A549 (cell line): Measurements from ENCODE around the gene SENP5. TPM values are rescaled to one million over a fixed set of nuclear protein-coding genes. Genes with fewer than 3 reads are reported as not detected.

Experiments used
- ATAC-seq, 2 experiments: fragments of 200-7000 bp in 1 of 2; fragments of >200 bp in 1 of 2; cut with Nextera tagmentation in 1 of 2; cut with Tn5 transposase in 1 of 2; 3 replicates each; pipeline versions ENCODE4 v1.8.0 to v1.9.1; 2018 to 2020; ENCODE audit warnings: mild to moderate bottlenecking in 1 of 2, moderate library complexity in 1 of 2
- CTCF ChIA-PET: fragments of 300-600 bp; sonication (Branson Sonifier 250); formaldehyde crosslinking; extraction: SDS; loops from one replicate; lab custom pipeline; 2021; ENCODE audit warnings: antibody characterized with exemption, inconsistent platforms; lab: Yijun Ruan, JAX
- POLR2A ChIA-PET: fragments of 350-600 bp; formaldehyde crosslinking; extraction: SDS; loops from one replicate; lab custom pipeline; 2021; ENCODE audit warnings: antibody characterized with exemption, inconsistent platforms; lab: Yijun Ruan, JAX
- DNase-seq, 2 experiments: peaks; one replicate each; pipeline versions ENCODE4 v3.0.0 to v3.0.0-alpha.2; 2011 to 2016; ENCODE audit warnings: low read depth in 1 of 2, low spot score in 1 of 2
- FAIRE-seq: peaks from 2 replicates; lab custom pipeline; 2011; peaks lifted over from hg19 to GRCh38; lab: Jason Lieb, UNC
- H3K27ac ChIP-seq, 2 experiments: fragments of >200 bp; sonication (Bioruptor Twin); formaldehyde crosslinking; 3 replicates each; pipeline ENCODE4 v1.5.1; 2016 to 2017
- H3K4me1 ChIP-seq: fragments of >200 bp; sonication (Bioruptor Twin); formaldehyde crosslinking; 3 replicates; pipeline ENCODE4 v1.6.1; 2016
- H3K4me2 ChIP-seq: fragments of >200 bp; sonication (Bioruptor Twin); formaldehyde crosslinking; 3 replicates; pipeline ENCODE4 v1.6.1; 2016
- H3K4me3 ChIP-seq: fragments of >200 bp; sonication (Bioruptor Twin); formaldehyde crosslinking; 3 replicates; pipeline ENCODE4 v1.5.1; 2016
- H3K9me3 ChIP-seq: fragments of >200 bp; sonication (Bioruptor Twin); formaldehyde crosslinking; 3 replicates; pipeline ENCODE4 v1.6.1; 2016
- BHLHE40 ChIP-seq: IDR thresholded peaks from 2 replicates; pipeline ENCODE4 v1.6.1; 2012; ENCODE audit warnings: low read depth, low read length, inconsistent platforms
- CBX2 ChIP-seq: fragments of 200-600 bp; sonication (generic); IDR thresholded peaks from 2 replicates; pipeline ENCODE4 v1.6.1; 2016; ENCODE audit warnings: low read depth, mild to moderate bottlenecking, borderline replicate concordance
- CEBPB ChIP-seq, 2 experiments: fragments of >200 bp in 1 of 2; sonication (Bioruptor Twin) in 1 of 2; formaldehyde crosslinking in 1 of 2; IDR thresholded peaks; 2 replicates each; pipeline ENCODE4 v1.6.1; 2012 to 2016
- CHD2 ChIP-seq: fragments of 150-350 bp; IDR thresholded peaks from 2 replicates; pipeline ENCODE4 v1.6.1; 2014; ENCODE audit warnings: low read length; ENCODE audit not compliant: partially characterized antibody
- CHD4 ChIP-seq: fragments of 200-600 bp; sonication (generic); IDR thresholded peaks from 2 replicates; pipeline ENCODE4 v1.6.1; 2016; ENCODE audit warnings: antibody characterized with exemption, mild to moderate bottlenecking, borderline replicate concordance
- FOSL2 ChIP-seq, 2 experiments: fragments of 450-650 bp in 1 of 2; fragments of >200 bp in 1 of 2; sonication (Bioruptor Twin) in 1 of 2; formaldehyde crosslinking; IDR thresholded peaks; 2 replicates each; pipeline versions ENCODE4 v1.5.0 to v1.6.1; 2016 to 2020; ENCODE audit warnings: mild to moderate bottlenecking in 1 of 2, moderate library complexity in 1 of 2
- FOXS1 ChIP-seq: fragments of 250-450 bp; sonication (Bioruptor Pico); IDR thresholded peaks from 2 replicates; pipeline ENCODE4 v1.5.0; 2020; ENCODE audit warnings: mild to moderate bottlenecking, moderate library complexity
- HDAC2 ChIP-seq: fragments of 200-600 bp; sonication (generic); IDR thresholded peaks from 2 replicates; pipeline ENCODE4 v1.6.1; 2016
- HEYL ChIP-seq: fragments of 250-450 bp; sonication (Bioruptor Pico); IDR thresholded peaks from 2 replicates; pipeline ENCODE4 v1.8.0; 2021; ENCODE audit warnings: mild to moderate bottlenecking, moderate library complexity
- HOXA7 ChIP-seq: fragments of 250-450 bp; sonication (Bioruptor Pico); IDR thresholded peaks from 2 replicates; pipeline ENCODE4 v1.5.0; 2020; ENCODE audit warnings: mild to moderate bottlenecking, moderate library complexity
- KDM5A ChIP-seq: fragments of 200-600 bp; sonication (generic); IDR thresholded peaks from 2 replicates; pipeline ENCODE4 v1.6.1; 2016; ENCODE audit warnings: antibody characterized with exemption, mild to moderate bottlenecking
- RAD21 ChIP-seq, 2 experiments: fragments of >200 bp in 1 of 2; sonication (Bioruptor Twin) in 1 of 2; formaldehyde crosslinking in 1 of 2; IDR thresholded peaks in 1 of 2; conservative IDR thresholded peaks in 1 of 2; 2 replicates in 1 of 2; 3 replicates in 1 of 2; pipeline ENCODE4 v1.6.1; 2012 to 2018; ENCODE audit warnings: inconsistent platforms in 1 of 2
- RFX5 ChIP-seq: fragments of 450-650 bp; IDR thresholded peaks from 2 replicates; pipeline ENCODE4 v1.7.1; 2014; ENCODE audit warnings: antibody characterized with exemption, mild to moderate bottlenecking, moderate library complexity
- RNF2 ChIP-seq: fragments of 200-600 bp; sonication (generic); IDR thresholded peaks from 2 replicates; pipeline ENCODE4 v1.6.1; 2016; ENCODE audit warnings: low read depth, mild to moderate bottlenecking, antibody characterized with exemption, moderate library complexity, borderline replicate concordance
- SMC3 ChIP-seq: fragments of >200 bp; sonication (Bioruptor Twin); formaldehyde crosslinking; IDR thresholded peaks from 3 replicates; pipeline ENCODE4 v1.6.1; 2018; ENCODE audit warnings: inconsistent platforms
- SREBF2 ChIP-seq: fragments of 450-650 bp; IDR thresholded peaks from 2 replicates; pipeline ENCODE4 v1.6.1; 2014; ENCODE audit warnings: mild to moderate bottlenecking, moderate library complexity
- TFCP2L1 ChIP-seq: fragments of 250-450 bp; sonication (Bioruptor Pico); IDR thresholded peaks from 2 replicates; pipeline ENCODE4 v1.5.0; 2021; ENCODE audit warnings: mild to moderate bottlenecking
- ZFP36 ChIP-seq: fragments of 450-650 bp; IDR thresholded peaks from 2 replicates; pipeline ENCODE4 v1.6.1; 2014; ENCODE audit warnings: borderline replicate concordance; ENCODE audit not compliant: partially characterized antibody
- ZNF302 ChIP-seq: fragments of 250-450 bp; sonication (Bioruptor Pico); IDR thresholded peaks from 2 replicates; pipeline ENCODE4 v1.9.0; 2021; ENCODE audit warnings: inconsistent platforms, mild to moderate bottlenecking, moderate library complexity
- ZSCAN20 ChIP-seq: fragments of 250-450 bp; sonication (Bioruptor Pico); IDR thresholded peaks from 2 replicates; pipeline ENCODE4 v1.8.0; 2022; ENCODE audit warnings: mild to moderate bottlenecking, moderate library complexity
- WGBS: methylation state at CpG from one replicate; pipeline ENCODE4 v1.1.6; 2017; ENCODE audit errors: missing lambda C conversion rate; 5-methylcytosine and 5-hydroxymethylcytosine counted together
- polyA plus RNA-seq, 4 experiments: library from polyadenylated mRNA; depleted of rRNA in 3 of 4; stranded (reverse); fragments of >200 nt; fragmentation: RNase III in 1 of 4; extraction: RNeasy Plus Mini Kit Qiagen cat#74134 plus additional on column Dnase treatment in 1 of 4; gene quantifications; 2 replicates in 3 of 4; 3 replicates in 1 of 4; pipeline ENCODE4 v1.2.3, GENCODE V29; 2011 to 2017
- TF ChIP-seq, protein P1 (sequence below): fragments of >200 bp; sonication (Bioruptor Twin); formaldehyde crosslinking; IDR thresholded peaks from 2 replicates; pipeline ENCODE4 v1.6.1; 2016
- TF ChIP-seq, protein P2 (sequence below): fragments of 200-600 bp; sonication (generic); IDR thresholded peaks from 2 replicates; pipeline ENCODE4 v1.6.1; 2016; ENCODE audit warnings: antibody characterized with exemption, mild to moderate bottlenecking, moderate library complexity
- TF ChIP-seq, protein P3 (sequence below): fragments of 250-450 bp; sonication (Bioruptor Pico); IDR thresholded peaks from 2 replicates; pipeline ENCODE4 v1.5.0; 2021; ENCODE audit warnings: mild to moderate bottlenecking, moderate library complexity, borderline replicate concordance
- TF ChIP-seq, protein P4 (sequence below): IDR thresholded peaks from 2 replicates; pipeline ENCODE4 v1.6.1; 2012
- TF ChIP-seq, protein P5 (sequence below): IDR thresholded peaks from 2 replicates; pipeline ENCODE4 v1.6.1; 2012; ENCODE audit warnings: low read depth, borderline replicate concordance

SENP5 gene
- polyA plus RNA-seq, 2 of the 4 experiments (the other 2 are of a cell fraction): 6.8 to 12.9 TPM

DNA sequence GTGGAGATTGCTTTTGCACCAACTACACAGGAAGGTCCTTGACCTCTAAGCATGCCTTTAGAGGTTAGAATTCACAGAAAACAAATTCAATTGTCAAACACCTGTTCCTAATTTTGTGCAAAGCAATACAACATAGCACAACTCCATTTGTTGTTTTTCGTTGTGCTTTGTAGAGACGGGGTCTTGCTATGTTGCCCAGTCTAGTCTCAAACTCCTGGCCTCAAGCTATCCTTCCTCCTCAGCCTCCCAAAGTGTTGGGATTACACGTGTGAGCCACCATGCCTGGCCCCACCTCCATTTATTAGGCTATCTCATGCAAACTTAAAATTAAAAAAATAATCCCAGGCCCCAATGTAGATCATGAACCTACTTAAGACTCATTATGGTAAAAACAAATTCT is 68.6 kb downstream of the SENP5 start:
- WGBS: 93% methylated on average over 3 of the region's 3 CpGs
- FAIRE-seq (no peak), ATAC-seq (no peak), DNase-seq (no peak)
- H3K4me1 ChIP-seq: peaks cover 6% of the 10 kb centered on the region; the same call in 2 of the 3 replicates
- TF ChIP-seq TFCP2L1 (CRISPR knock-in tag): no peak
- TF ChIP-seq ZSCAN20 (CRISPR knock-in tag): no peak
- TF ChIP-seq, protein P1, sequence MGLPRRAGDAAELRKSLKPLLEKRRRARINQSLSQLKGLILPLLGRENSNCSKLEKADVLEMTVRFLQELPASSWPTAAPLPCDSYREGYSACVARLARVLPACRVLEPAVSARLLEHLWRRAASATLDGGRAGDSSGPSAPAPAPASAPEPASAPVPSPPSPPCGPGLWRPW: no peak
- TF ChIP-seq, protein P2, sequence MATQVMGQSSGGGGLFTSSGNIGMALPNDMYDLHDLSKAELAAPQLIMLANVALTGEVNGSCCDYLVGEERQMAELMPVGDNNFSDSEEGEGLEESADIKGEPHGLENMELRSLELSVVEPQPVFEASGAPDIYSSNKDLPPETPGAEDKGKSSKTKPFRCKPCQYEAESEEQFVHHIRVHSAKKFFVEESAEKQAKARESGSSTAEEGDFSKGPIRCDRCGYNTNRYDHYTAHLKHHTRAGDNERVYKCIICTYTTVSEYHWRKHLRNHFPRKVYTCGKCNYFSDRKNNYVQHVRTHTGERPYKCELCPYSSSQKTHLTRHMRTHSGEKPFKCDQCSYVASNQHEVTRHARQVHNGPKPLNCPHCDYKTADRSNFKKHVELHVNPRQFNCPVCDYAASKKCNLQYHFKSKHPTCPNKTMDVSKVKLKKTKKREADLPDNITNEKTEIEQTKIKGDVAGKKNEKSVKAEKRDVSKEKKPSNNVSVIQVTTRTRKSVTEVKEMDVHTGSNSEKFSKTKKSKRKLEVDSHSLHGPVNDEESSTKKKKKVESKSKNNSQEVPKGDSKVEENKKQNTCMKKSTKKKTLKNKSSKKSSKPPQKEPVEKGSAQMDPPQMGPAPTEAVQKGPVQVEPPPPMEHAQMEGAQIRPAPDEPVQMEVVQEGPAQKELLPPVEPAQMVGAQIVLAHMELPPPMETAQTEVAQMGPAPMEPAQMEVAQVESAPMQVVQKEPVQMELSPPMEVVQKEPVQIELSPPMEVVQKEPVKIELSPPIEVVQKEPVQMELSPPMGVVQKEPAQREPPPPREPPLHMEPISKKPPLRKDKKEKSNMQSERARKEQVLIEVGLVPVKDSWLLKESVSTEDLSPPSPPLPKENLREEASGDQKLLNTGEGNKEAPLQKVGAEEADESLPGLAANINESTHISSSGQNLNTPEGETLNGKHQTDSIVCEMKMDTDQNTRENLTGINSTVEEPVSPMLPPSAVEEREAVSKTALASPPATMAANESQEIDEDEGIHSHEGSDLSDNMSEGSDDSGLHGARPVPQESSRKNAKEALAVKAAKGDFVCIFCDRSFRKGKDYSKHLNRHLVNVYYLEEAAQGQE: no peak
- no peak for TF ChIP-seq ZFP36
- TF ChIP-seq FOSL2 (IDR thresholded peaks at IDR 0.05): no peak
- no peak for TF ChIP-seq FOSL2 (CRISPR knock-in tag; IDR thresholded peaks at IDR 0.05)
- TF ChIP-seq, protein P3, sequence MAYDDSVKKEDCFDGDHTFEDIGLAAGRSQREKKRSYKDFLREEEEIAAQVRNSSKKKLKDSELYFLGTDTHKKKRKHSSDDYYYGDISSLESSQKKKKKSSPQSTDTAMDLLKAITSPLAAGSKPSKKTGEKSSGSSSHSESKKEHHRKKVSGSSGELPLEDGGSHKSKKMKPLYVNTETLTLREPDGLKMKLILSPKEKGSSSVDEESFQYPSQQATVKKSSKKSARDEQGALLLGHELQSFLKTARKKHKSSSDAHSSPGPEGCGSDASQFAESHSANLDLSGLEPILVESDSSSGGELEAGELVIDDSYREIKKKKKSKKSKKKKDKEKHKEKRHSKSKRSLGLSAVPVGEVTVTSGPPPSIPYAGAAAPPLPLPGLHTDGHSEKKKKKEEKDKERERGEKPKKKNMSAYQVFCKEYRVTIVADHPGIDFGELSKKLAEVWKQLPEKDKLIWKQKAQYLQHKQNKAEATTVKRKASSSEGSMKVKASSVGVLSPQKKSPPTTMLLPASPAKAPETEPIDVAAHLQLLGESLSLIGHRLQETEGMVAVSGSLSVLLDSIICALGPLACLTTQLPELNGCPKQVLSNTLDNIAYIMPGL (CRISPR knock-in tag): no peak
- TF ChIP-seq FOXS1: no peak
- no peak for TF ChIP-seq HDAC2
- no peaks in the 10 kb centered on the region for H3K9me3 ChIP-seq
- no peak overlapping the region for H3K27ac ChIP-seq
- H3K4me2 ChIP-seq: no peak overlapping the region
- CTCF ChIA-PET: interaction anchor here (1.0 kb wide), 1 partner anchor 60 kb away, joined by 3 read pairs; no protein-coding TSS in a partner anchor
- POLR2A ChIA-PET: no interaction called here
- no peak overlapping the region for H3K4me3 ChIP-seq

DNA sequence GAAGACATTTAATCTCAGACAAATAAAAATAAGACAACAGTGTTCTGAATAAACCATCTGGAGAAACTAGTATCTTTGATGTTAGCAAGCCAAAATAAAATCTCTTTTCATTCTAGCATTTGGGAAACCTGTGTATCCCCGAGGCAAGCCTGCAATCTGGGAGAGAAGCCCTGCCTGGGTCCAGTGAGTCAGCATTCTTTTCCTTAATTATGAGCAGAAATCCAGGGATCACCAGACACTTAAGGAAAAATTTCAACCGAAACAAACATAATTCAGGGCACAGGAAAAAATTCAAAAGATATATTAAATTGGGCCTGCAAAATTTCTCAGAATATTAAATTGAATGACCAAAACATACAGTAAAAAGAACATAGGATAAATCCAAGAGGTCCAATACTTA is 70.4 kb downstream of the SENP5 start:
- ChIA-PET POLR2A (interaction anchor here (1.2 kb wide), 1 partner anchor 70 kb away, joined by 5 read pairs; the partner anchor contains the start of gene SENP5), CTCF (interaction anchor here (0.6 kb wide), 1 partner anchor 164 kb away, joined by 4 read pairs; no protein-coding TSS in a partner anchor)
- H3K27ac ChIP-seq: 0 out of 6 replicates have a peak overlapping the region, but pooled peaks of 1 of the 2 experiments have one; percentile 4
- no peak for FAIRE-seq
- H3K4me1 ChIP-seq: peaks cover 6% of the 10 kb centered on the region; the same call in 2 of the 3 replicates
- no peak for DNase-seq
- TF ChIP-seq, protein P4, sequence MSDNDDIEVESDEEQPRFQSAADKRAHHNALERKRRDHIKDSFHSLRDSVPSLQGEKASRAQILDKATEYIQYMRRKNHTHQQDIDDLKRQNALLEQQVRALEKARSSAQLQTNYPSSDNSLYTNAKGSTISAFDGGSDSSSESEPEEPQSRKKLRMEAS: no peak
- TF ChIP-seq CHD2: no peak
- no peak for TF ChIP-seq SMC3
- no peak for TF ChIP-seq BHLHE40
- no peak for TF ChIP-seq RNF2
- no peak for TF ChIP-seq RAD21 (conservative IDR thresholded peaks at IDR 0.05 in 1 of 2, IDR thresholded peaks at IDR 0.05 in 1 of 2)
- TF ChIP-seq ZSCAN20 (CRISPR knock-in tag): no peak
- no peak for TF ChIP-seq CEBPB (IDR thresholded peaks at IDR 0.05)
- TF ChIP-seq CHD4: no peak
- no peak for TF ChIP-seq CBX2
- TF ChIP-seq HDAC2: no peak
- no peak for TF ChIP-seq SREBF2
- no peak for TF ChIP-seq HEYL (CRISPR knock-in tag)
- TF ChIP-seq RFX5: no peak
- TF ChIP-seq, protein P5, sequence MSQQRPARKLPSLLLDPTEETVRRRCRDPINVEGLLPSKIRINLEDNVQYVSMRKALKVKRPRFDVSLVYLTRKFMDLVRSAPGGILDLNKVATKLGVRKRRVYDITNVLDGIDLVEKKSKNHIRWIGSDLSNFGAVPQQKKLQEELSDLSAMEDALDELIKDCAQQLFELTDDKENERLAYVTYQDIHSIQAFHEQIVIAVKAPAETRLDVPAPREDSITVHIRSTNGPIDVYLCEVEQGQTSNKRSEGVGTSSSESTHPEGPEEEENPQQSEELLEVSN: no peak
- TF ChIP-seq, protein P1: no peak
- no peak for TF ChIP-seq HOXA7 (CRISPR knock-in tag)
- TF ChIP-seq KDM5A: no peak
- no peak for TF ChIP-seq ZNF302 (CRISPR knock-in tag)
- H3K4me2 ChIP-seq: no peak overlapping the region
- no peak overlapping the region for H3K4me3 ChIP-seq
- H3K9me3 ChIP-seq: no peaks in the 10 kb centered on the region
- 82% methylated on average over 2 of the region's 2 CpGs for WGBS
- ATAC-seq: no peak
